Stimulated activated CD4-positive, alpha-beta T cell treated with anti-CD3 and anti-CD28 coated beads, Interleukin-15, amount 100 ng/mL, for 1 hour (primary cell): ENCODE results near the gene VSX1.

Source experiments
- DNase-seq, 2 donors: peaks; one replicate each; pipeline ENCODE4 v3.0.0-alpha.2; 2020; ENCODE audit warnings: low read depth in 1 of 2, low spot score in 1 of 2

The VSX1 gene

GRCh38 chr20:25040438-25040831 is 41.5 kb downstream of the VSX1 start:
- no peak for DNase-seq

GRCh38 chr20:25039697-25040437 is 42.1 kb downstream of the VSX1 start:
- DNase-seq, result no peak

GRCh38 chr20:25038591-25039015 is 43.3 kb downstream of the VSX1 start:
- no peak for DNase-seq

- no peak for DNase-seq
These were observed 43.9 kb downstream of the VSX1 start for GRCh38 chr20:25038103-25038410.

GRCh38 chr20:25037288-25038102 is 44.4 kb downstream of the VSX1 start:
- no peak for DNase-seq

- DNase-seq, result no peak
These were observed 45.5 kb downstream of the VSX1 start for GRCh38 chr20:25036331-25036936.

- DNase-seq, result no peak
These were observed 46.0 kb downstream of the VSX1 start for GRCh38 chr20:25035921-25036320.

GRCh38 chr20:25033924-25034300 is 48.0 kb downstream of the VSX1 start:
- no peak for DNase-seq

- no peak for DNase-seq
These were observed 48.5 kb downstream of the VSX1 start for GRCh38 chr20:25033265-25033923.

GRCh38 chr20:25032478-25033264 is 49.3 kb downstream of the VSX1 start:
- no peak for DNase-seq

- DNase-seq, result no peak
These were observed 49.9 kb downstream of the VSX1 start for GRCh38 chr20:25032065-25032477.

GRCh38 chr20:25031241-25031640 is 50.7 kb downstream of the VSX1 start:
- no peak for DNase-seq

- DNase-seq, result no peak
These were observed 51.2 kb downstream of the VSX1 start for GRCh38 chr20:25030649-25031207.

GRCh38 chr20:25030007-25030648 is 51.8 kb downstream of the VSX1 start:
- no peak for DNase-seq

GRCh38 chr20:25025986-25026605 is 55.8 kb downstream of the VSX1 start:
- DNase-seq, result no peak
